Measurements from ENCODE around the gene MCC. TPM values are rescaled to one million over a fixed set of nuclear protein-coding genes. Genes with fewer than 3 reads are reported as not detected.

The MCC gene
- total RNA-seq, 1 experiment from 2014 or later, result 23.5 TPM

- ATAC-seq, result 0 out of 2 replicates have a peak, but pooled peaks have one; percentile 14
Observed at GRCh38 chr5:113147101-113147508, 341.1 kb downstream of the MCC start.

GRCh38 chr5:113145757-113146387 lies 342.4 kb downstream of the MCC start:
- Mint-ChIP-seq H3K27ac (peak overlapping the region; percentile 81), H3K36me3 (no peaks in the 10 kb centered on the region; the same call in 1 of the 2 replicates), H3K9me3 (no peaks in the 10 kb centered on the region), H3K27me3 (ENCODE audit: low read depth) (no peaks in the 10 kb centered on the region), H3K4me3 (no peak overlapping the region), H3K4me1 (peaks cover 54% of the 10 kb centered on the region)
- no peak for DNase-seq (ENCODE audit: low spot score)
- TF ChIP-seq SP1 (CRISPR knock-in tag; conservative IDR thresholded peaks at IDR 0.05) (no peak), USF2 (CRISPR knock-in tag; IDR thresholded peaks at IDR 0.05) (no peak), TEAD1 (CRISPR knock-in tag; IDR thresholded peaks at IDR 0.05) (no peak)
- CTCF ChIA-PET, result interaction anchor here (1.2 to 1.3 kb wide), 2 partner anchors 14 to 22 kb away, joined by 3 read pairs; no protein-coding TSS in a partner anchor
- ATAC-seq, result no peak
- POLR2A ChIA-PET, result no interaction called here

More at GRCh38 chr5:113147101-113147508, 341.1 kb downstream of the MCC start:
- Mint-ChIP-seq H3K4me3 (no peak overlapping the region), H3K9me3 (no peaks in the 10 kb centered on the region), H3K27ac (no peak overlapping the region), H3K4me1 (peaks cover 42% of the 10 kb centered on the region), H3K36me3 (no peaks in the 10 kb centered on the region), H3K27me3 (ENCODE audit: low read depth) (no peaks in the 10 kb centered on the region)
- ChIA-PET POLR2A (no interaction called here), CTCF (no interaction called here)
- TF ChIP-seq ATF6 (CRISPR knock-in tag; IDR thresholded peaks at IDR 0.05), result no peak
- TF ChIP-seq ATF3 (CRISPR knock-in tag; conservative IDR thresholded peaks at IDR 0.05), result no peak
- TF ChIP-seq HMGA2 (CRISPR knock-in tag; IDR thresholded peaks at IDR 0.05), result no peak
- no peak for TF ChIP-seq GRHL2 (CRISPR knock-in tag; IDR thresholded peaks at IDR 0.05; ENCODE audit: insufficient replicate concordance, severe bottlenecking)
- TF ChIP-seq GTF2I (CRISPR knock-in tag; conservative IDR thresholded peaks at IDR 0.05), result no peak
- TF ChIP-seq ZNF317 (CRISPR knock-in tag; IDR thresholded peaks at IDR 0.05; ENCODE audit: borderline replicate concordance, low read depth), result 0 out of 2 replicates have a peak, but pooled peaks have one; percentile 34
- DNase-seq (ENCODE audit: low spot score), result no peak

- ChIA-PET POLR2A (no interaction called here), CTCF (no interaction called here)
- no peak for TF ChIP-seq ZNF671 (CRISPR knock-in tag; IDR thresholded peaks at IDR 0.05)
- no peak for TF ChIP-seq SP1 (CRISPR knock-in tag; conservative IDR thresholded peaks at IDR 0.05)
- Mint-ChIP-seq H3K9me3 (no peaks in the 10 kb centered on the region), H3K4me1 (peaks cover 36% of the 10 kb centered on the region), H3K36me3 (no peaks in the 10 kb centered on the region; the same call in 1 of the 2 replicates), H3K27me3 (ENCODE audit: low read depth) (no peaks in the 10 kb centered on the region), H3K27ac (no peak overlapping the region), H3K4me3 (no peak overlapping the region)
- no peak for DNase-seq (ENCODE audit: low spot score)
- no peak for ATAC-seq
Observed at GRCh38 chr5:113142186-113142585, 346.1 kb downstream of the MCC start.

GRCh38 chr5:113140837-113141671 lies 347.2 kb downstream of the MCC start:
- no peak overlapping the region for H3K4me3 Mint-ChIP-seq
- ATAC-seq (peak; percentile 91), DNase-seq (ENCODE audit: low spot score) (no peak)
- TF ChIP-seq NFYB (CRISPR knock-in tag; conservative IDR thresholded peaks at IDR 0.05; ENCODE audit: low read depth) (no peak), PRRX2 (CRISPR knock-in tag; IDR thresholded peaks at IDR 0.05) (no peak), ZNF532 (CRISPR knock-in tag; IDR thresholded peaks at IDR 0.05; ENCODE audit: borderline replicate concordance) (no peak), FOXK1 (CRISPR knock-in tag; IDR thresholded peaks at IDR 0.05) (no peak), IRF2 (CRISPR knock-in tag; IDR thresholded peaks at IDR 0.05; ENCODE audit: borderline replicate concordance, low read depth) (no peak), USF1 (CRISPR knock-in tag; IDR thresholded peaks at IDR 0.05) (no peak), E2F5 (CRISPR knock-in tag; IDR thresholded peaks at IDR 0.05) (no peak), ZNF671 (CRISPR knock-in tag; IDR thresholded peaks at IDR 0.05) (no peak)
- H3K27ac Mint-ChIP-seq, result no peak overlapping the region
- no peaks in the 10 kb centered on the region for H3K9me3 Mint-ChIP-seq
- ChIA-PET POLR2A (no interaction called here), CTCF (no interaction called here)
- H3K36me3 Mint-ChIP-seq, result no peaks in the 10 kb centered on the region; the same call in 1 of the 2 replicates
- H3K27me3 Mint-ChIP-seq (ENCODE audit: low read depth), result no peaks in the 10 kb centered on the region
- H3K4me1 Mint-ChIP-seq, result peaks cover 33% of the 10 kb centered on the region
